CD4-positive, alpha-beta T cell (primary cell): Measurements from ENCODE around the gene EZR. TPM values are rescaled to one million over a fixed set of nuclear protein-coding genes. Genes with fewer than 3 reads are reported as not detected.

Experiments
- ATAC-seq: fragments of 200-7000 bp; cut with Tn5 transposase; one replicate; pipeline ENCODE4 v1.10.0; 2022; ENCODE audit warnings: mild to moderate bottlenecking; ENCODE audit not compliant: poor library complexity
- CTCF ChIA-PET: fragments of 350-600 bp; sonication (Branson Sonifier 250); formaldehyde crosslinking; loops from one replicate; lab custom pipeline; 2021; ENCODE audit warnings: antibody characterized with exemption, inconsistent platforms; lab: Charles Lee
- POLR2A ChIA-PET: fragments of 350-600 bp; sonication (Branson Sonifier 250); formaldehyde crosslinking; loops from one replicate; lab custom pipeline; 2021; ENCODE audit warnings: antibody characterized with exemption, inconsistent platforms; lab: Charles Lee
- DNase-seq, 14 experiments: peaks; one replicate each; pipeline ENCODE4 v3.0.0-alpha.2; 2013 to 2020; ENCODE audit warnings: mixed read lengths in 2 of 14
- H3K27ac ChIP-seq, 2 donors: one replicate each; pipeline versions ENCODE4 v1.5.1 to v1.7.0; 2013; ENCODE audit warnings: low read length in 2 of 2, low read depth in 1 of 2, mild to moderate bottlenecking in 1 of 2
- H3K27me3 ChIP-seq, 2 experiments: 1 replicate in 1 of 2; 2 replicates in 1 of 2; pipeline versions ENCODE4 v1.6.1 to v1.7.0; 2013; ENCODE audit warnings: low read length in 2 of 2, control low read depth in 1 of 2, mild to moderate bottlenecking in 1 of 2, moderate library complexity in 1 of 2; ENCODE audit not compliant: insufficient read depth in 2 of 2, control insufficient read depth in 1 of 2
- H3K36me3 ChIP-seq: one replicate; pipeline ENCODE4 v1.6.1; 2013; ENCODE audit warnings: low read length, control low read depth; ENCODE audit not compliant: insufficient read depth
- H3K4me1 ChIP-seq: one replicate; pipeline ENCODE4 v1.6.1; 2013; ENCODE audit warnings: low read length, control low read depth; ENCODE audit not compliant: insufficient read depth
- H3K4me3 ChIP-seq: one replicate; pipeline ENCODE4 v1.5.1; 2013; ENCODE audit warnings: mild to moderate bottlenecking, low read length, moderate library complexity
- H3K9me3 ChIP-seq, 2 experiments: 1 replicate in 1 of 2; 2 replicates in 1 of 2; pipeline versions ENCODE4 v1.6.1 to v1.7.0; 2013; ENCODE audit warnings: low read length in 2 of 2, mild to moderate bottlenecking in 2 of 2, control low read depth in 1 of 2, moderate library complexity in 1 of 2; ENCODE audit not compliant: control insufficient read depth in 1 of 2, insufficient read depth in 1 of 2
- H3K27ac Mint-ChIP-seq: one replicate; pipeline ENCODE4 v1.8.0; 2020; ENCODE audit warnings: mixed read lengths
- H3K27me3 Mint-ChIP-seq: one replicate; pipeline ENCODE4 v1.8.0; 2021; ENCODE audit warnings: mixed read lengths
- H3K36me3 Mint-ChIP-seq: one replicate; pipeline ENCODE4 v1.8.0; 2021; ENCODE audit warnings: low read depth, mixed read lengths
- H3K4me1 Mint-ChIP-seq: one replicate; pipeline ENCODE4 v1.8.0; 2021; ENCODE audit warnings: low read depth, mixed read lengths
- H3K4me3 Mint-ChIP-seq: one replicate; pipeline ENCODE4 v1.8.0; 2020; ENCODE audit warnings: mild to moderate bottlenecking, mixed read lengths
- H3K9me3 Mint-ChIP-seq: one replicate; pipeline ENCODE4 v1.8.0; 2020; ENCODE audit warnings: mixed read lengths
- intact Hi-C, 2 experiments: fragments of 100-400 bp; cut with DNase I in 1 of 2; cut with micrococcal nuclease in 1 of 2; formaldehyde crosslinking; loops; one replicate each; pipeline versions ENCODE4 v1.15.1 to v1.9.0; 2023 to 2025; cut with DNase I, micrococcal nuclease
- total RNA-seq, 174 experiments: library from RNA in 2 of 174; stranded (reverse) in 2 of 174; gene quantifications; one replicate each; pipeline ENCODE4 v1.2.3 and lab custom pipeline; 2021 to 2026
- TF ChIP-seq, protein P1 (sequence below): fragments of 200-600 bp; IDR thresholded peaks from one replicate; pipeline ENCODE4 v1.8.0; 2022; ENCODE audit warnings: antibody characterized with exemption, mild to moderate bottlenecking

Gene EZR
- total RNA-seq, 2 experiments from 2014 or later, result 434 to 449 TPM

DNA sequence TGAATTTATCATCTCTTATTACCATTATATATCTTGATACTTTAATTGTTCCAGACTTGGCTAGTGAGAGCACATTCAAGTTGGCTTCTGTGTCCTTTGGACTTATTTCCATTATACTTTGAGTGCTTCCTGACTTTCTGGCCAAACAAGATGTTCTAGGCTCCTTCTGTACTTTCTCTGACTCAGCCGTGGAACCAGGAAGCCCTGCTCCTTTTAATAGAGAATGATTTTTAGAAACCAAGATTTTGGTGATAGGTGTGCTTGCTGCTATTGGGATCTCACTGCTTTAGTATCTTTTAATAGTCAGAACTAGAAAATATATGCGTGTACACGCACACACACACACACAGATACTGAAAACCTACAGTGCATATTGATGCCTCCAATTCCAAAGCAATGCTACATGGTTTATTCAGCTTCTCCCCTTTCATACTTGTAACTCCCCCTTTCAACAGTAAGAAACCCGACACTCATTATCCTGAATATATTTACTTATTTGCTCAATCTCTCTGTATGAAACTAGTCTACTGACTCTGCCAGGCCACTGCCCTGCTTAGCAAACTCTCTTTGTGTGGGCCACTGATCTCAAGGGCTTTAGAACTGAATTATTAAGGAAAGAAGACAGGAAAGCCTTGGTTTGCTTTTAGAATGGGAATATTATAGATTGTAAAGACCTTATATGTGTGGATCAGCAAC is 42.7 kb upstream of the EZR start:
- Mint-ChIP-seq H3K4me1 (no peaks in the 10 kb centered on the region), H3K27ac (no peak overlapping the region), H3K27me3 (no peaks in the 10 kb centered on the region), H3K4me3 (no peak overlapping the region), H3K36me3 (no peaks in the 10 kb centered on the region), H3K9me3 (no peaks in the 10 kb centered on the region)
- ChIA-PET POLR2A (no interaction called here), CTCF (no interaction called here)
- Histone ChIP-seq H3K4me1 (peaks cover 1% of the 10 kb centered on the region), H3K27me3 (no peaks in the 10 kb centered on the region), H3K27ac (no peak overlapping the region), H3K36me3 (no peaks in the 10 kb centered on the region), H3K4me3 (no peak overlapping the region), H3K9me3 (no peaks in the 10 kb centered on the region)
- intact Hi-C loops, result no loop called here
- DNase-seq (no peak), ATAC-seq (no peak)
- TF ChIP-seq, protein P1, sequence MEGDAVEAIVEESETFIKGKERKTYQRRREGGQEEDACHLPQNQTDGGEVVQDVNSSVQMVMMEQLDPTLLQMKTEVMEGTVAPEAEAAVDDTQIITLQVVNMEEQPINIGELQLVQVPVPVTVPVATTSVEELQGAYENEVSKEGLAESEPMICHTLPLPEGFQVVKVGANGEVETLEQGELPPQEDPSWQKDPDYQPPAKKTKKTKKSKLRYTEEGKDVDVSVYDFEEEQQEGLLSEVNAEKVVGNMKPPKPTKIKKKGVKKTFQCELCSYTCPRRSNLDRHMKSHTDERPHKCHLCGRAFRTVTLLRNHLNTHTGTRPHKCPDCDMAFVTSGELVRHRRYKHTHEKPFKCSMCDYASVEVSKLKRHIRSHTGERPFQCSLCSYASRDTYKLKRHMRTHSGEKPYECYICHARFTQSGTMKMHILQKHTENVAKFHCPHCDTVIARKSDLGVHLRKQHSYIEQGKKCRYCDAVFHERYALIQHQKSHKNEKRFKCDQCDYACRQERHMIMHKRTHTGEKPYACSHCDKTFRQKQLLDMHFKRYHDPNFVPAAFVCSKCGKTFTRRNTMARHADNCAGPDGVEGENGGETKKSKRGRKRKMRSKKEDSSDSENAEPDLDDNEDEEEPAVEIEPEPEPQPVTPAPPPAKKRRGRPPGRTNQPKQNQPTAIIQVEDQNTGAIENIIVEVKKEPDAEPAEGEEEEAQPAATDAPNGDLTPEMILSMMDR, result no peak

DNA sequence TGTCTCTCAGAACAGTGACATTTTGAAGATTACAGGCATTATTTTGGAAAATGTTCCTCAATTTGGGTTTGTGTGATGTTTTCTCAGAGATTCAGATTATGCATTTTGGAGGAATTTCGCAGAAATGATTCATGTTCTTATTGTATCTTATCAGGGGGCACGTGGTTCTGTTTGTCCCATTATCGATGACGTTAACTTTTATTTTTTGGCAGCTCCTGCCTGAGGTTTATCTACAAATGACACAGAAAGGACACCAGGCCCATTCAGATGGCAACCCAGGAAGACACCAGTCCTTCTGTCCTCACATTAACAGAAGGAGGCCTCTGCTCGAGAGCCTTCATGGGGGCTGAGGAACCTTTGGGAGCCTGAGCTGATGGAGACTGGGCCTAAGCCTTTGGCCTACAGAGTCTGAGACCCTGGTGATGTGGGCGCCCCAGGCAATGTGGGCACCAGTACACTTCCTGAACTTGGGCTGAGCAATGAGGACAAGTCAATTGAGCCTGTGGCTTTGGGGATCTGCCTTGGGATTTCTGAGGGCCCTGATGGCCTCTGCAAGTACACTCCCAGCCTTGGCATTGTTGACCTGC is 41.2 kb upstream of the EZR start:
- Mint-ChIP-seq H3K4me1 (peaks cover 4% of the 10 kb centered on the region), H3K36me3 (no peaks in the 10 kb centered on the region), H3K27me3 (no peaks in the 10 kb centered on the region), H3K9me3 (no peaks in the 10 kb centered on the region), H3K4me3 (no peak overlapping the region), H3K27ac (no peak overlapping the region)
- ATAC-seq (no peak), DNase-seq (no peak)
- intact Hi-C loops, result no loop called here
- H3K27ac ChIP-seq, result no peak overlapping the region
- TF ChIP-seq, protein P1, result no peak
- ChIA-PET POLR2A (no interaction called here), CTCF (no interaction called here)
- no peaks in the 10 kb centered on the region for H3K9me3 ChIP-seq
- no peak overlapping the region for H3K4me3 ChIP-seq
- H3K36me3 ChIP-seq, result no peaks in the 10 kb centered on the region
- peaks cover 16% of the 10 kb centered on the region for H3K4me1 ChIP-seq
- no peaks in the 10 kb centered on the region for H3K27me3 ChIP-seq

DNA sequence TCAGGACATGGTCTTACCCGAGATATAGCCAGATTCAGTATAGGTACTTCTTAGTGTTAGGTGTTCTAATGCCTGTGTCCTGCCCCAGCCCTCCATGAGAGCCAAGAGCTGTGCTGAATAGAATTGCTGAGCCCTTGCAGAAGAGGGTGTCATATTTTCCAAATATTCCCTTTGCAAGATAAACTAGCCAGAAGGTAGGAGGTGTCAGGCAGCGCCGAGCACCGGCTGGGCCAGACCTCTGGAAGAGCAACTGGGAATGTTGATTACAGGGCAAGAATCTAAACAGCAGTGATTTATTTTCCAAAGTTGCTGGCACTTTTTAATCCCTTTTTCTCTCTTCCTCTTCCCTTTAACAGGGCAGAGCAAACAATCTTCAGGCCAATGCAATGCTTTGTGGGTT is 37.1 kb upstream of the EZR start:
- H3K27me3 Mint-ChIP-seq, result no peaks in the 10 kb centered on the region
- peaks cover 9% of the 10 kb centered on the region for H3K4me1 Mint-ChIP-seq
- no peaks in the 10 kb centered on the region for H3K36me3 ChIP-seq
- peak overlapping the region in 1 of 2 donors; percentile 63 for H3K27ac ChIP-seq
- H3K27ac Mint-ChIP-seq, result no peak overlapping the region
- no peaks in the 10 kb centered on the region for H3K27me3 ChIP-seq
- POLR2A ChIA-PET, result interaction anchor here (0.9 kb wide), 1 partner anchor 13 kb away, joined by 3 read pairs; no protein-coding TSS in a partner anchor
- H3K36me3 Mint-ChIP-seq, result no peaks in the 10 kb centered on the region
- H3K4me3 Mint-ChIP-seq, result no peak overlapping the region
- H3K9me3 Mint-ChIP-seq, result no peaks in the 10 kb centered on the region
- H3K4me3 ChIP-seq, result no peak overlapping the region
- H3K4me1 ChIP-seq, result peaks cover 51% of the 10 kb centered on the region
- intact Hi-C loops, result no loop called here
- ATAC-seq, result no peak
- CTCF ChIA-PET, result interaction anchor here (0.9 kb wide), 1 partner anchor 14 kb away, joined by 4 read pairs; no protein-coding TSS in a partner anchor
- TF ChIP-seq, protein P1, result no peak
- DNase-seq, result no peak
- no peaks in the 10 kb centered on the region for H3K9me3 ChIP-seq
